ENCODE measurements around the gene NXN.
A peak's percentile ranks its signal among the peaks of the same experiment; 100 is the strongest.
"Not testable (repeated sequence)": the region's sequence is repeated elsewhere in the genome, so short reads cannot be mapped to it uniquely, and the experiment has no call there.

NXN gene

GRCh38 chr17:915538-916201, 63.9 kb downstream of the NXN start:
- no peak for DNase-seq

GRCh38 chr17:914561-914960, 65.0 kb downstream of the NXN start:
- no peak for DNase-seq

- no peak for DNase-seq
Measured at GRCh38 chr17:913207-913606, 66.4 kb downstream of the NXN start.

GRCh38 chr17:909642-910323, 69.8 kb downstream of the NXN start:
- peak in 1 of 2 experiments; percentile 39 for DNase-seq

GRCh38 chr17:907725-908124, 71.9 kb downstream of the NXN start:
- DNase-seq, result no peak

GRCh38 chr17:905708-906107, 73.9 kb downstream of the NXN start:
- DNase-seq, result not testable (repeated sequence)

- DNase-seq, result no peak
Measured at GRCh38 chr17:903691-904481, 75.7 kb downstream of the NXN start.

DNA sequence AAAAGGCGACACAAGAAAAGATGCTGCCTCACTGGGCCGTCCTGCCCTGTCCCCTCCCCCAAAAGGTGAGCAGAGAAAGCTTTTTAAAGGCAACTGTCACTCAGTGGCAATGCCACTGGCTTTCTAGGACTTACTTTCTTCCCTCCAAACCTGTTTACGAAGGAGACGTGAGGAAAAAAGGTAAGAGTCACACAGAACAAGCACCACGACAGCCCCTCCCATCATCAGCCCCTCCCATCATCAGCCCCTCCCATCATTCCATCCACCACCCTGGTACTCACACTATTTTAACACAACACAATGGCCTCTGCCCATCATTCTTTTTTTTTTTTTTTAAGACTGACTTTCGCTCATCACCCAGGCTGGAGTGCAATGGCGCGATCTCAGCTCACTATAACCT, 77.1 kb downstream of the NXN start:
- DNase-seq, result no peak

DNA sequence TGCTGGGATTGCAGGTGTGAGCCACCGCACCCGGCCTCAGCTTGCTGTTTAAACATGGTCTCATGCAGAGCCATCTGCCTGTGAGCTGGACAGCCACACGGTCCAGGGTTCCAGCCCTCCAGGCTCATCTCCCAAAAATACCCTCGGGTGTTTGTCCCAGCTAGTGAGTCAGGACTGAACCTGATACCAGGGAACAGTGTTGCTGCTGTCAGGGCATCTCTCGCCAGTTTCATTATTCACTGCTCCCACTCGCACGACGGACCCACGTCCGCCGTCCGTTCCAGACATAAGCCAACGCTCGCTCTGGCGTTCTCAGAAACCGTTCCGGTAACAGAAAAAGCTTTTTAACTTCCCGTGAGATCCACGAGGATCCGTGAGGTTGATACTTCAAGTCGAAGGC, 77.6 kb downstream of the NXN start:
- no peak for DNase-seq

- no peak for DNase-seq
Measured at GRCh38 chr17:901191-901950, 78.2 kb downstream of the NXN start.

GRCh38 chr17:900336-900934, 79.1 kb downstream of the NXN start:
- DNase-seq, result no peak

DNA sequence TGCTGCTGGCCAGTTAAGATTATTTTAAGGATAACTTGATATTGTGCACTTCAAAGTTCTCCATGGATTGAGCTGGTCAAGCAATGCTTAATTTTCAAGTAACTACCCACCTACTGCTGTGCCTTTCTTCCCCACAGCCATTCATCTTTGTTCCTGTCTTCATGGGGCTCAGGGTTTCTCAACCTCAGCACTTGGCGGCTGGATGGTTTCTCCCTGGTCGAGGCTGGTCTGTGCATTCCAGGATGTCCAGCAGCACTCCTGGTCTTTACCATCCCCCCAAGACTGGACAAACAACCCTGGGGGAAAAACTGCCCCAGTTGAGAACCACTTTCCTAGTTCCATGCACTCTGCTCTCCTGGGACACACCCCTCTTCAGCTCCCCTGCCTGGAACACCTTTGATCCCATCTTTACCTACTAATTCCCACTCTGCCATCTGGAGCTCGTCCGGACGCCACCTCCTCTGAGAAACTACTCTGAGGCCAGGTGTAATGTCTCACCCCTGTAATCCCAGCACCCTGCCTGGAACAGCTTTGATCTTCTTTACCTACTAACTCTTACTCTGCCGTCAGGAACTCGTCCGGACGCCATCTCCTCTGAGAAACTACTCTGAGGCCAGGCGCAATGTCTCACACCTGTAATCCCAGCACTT, 81.5 kb downstream of the NXN start:
- DNase-seq, result no peak

- no peak for DNase-seq
Measured at GRCh38 chr17:896953-897661, 82.5 kb downstream of the NXN start.

DNA sequence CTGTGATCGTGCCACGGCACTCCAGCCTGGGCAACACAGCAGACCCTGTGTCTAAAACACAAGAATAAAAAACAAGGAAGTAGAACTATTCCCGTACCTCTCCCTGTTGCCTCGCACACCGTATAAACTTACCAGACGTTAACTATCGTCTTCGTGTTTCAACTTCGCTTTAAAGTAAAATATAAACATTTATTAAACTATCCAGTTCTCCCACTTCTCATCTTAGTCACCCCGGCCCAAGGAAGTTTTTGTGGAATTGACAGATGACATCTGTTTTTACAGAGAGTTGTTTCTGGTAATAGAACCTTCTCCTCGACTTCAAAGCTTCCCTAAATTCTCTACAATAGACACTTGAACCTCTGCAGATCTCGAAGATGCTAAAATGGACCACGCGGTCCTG, 83.1 kb downstream of the NXN start:
- DNase-seq, result no peak

- DNase-seq, result no peak
Measured at GRCh38 chr17:892958-893357, 86.6 kb downstream of the NXN start.

DNA sequence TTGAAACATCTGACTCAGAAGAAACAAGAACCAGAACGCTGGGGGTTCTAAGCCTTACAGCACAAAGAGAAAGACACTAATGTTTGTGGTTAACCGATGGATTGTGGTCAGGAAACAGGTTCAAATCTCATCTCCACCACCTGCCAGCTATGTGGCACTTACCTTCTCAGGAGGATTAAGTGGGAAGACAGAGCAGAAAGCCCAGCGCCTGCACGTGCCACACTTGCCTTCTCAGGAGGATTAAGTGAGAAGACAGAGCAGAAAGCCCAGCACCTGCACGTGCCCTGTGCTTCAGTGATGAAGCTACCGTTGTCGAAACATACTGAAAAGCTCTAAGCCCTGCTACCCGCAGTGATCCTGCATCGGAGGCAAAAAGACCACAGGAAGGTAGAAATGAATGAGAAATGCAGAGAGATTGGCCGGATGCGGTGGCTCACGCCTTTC, 90.6 kb downstream of the NXN start:
- no peak for DNase-seq

- DNase-seq, result no peak
Measured at GRCh38 chr17:887551-888209, 91.9 kb downstream of the NXN start.

DNA sequence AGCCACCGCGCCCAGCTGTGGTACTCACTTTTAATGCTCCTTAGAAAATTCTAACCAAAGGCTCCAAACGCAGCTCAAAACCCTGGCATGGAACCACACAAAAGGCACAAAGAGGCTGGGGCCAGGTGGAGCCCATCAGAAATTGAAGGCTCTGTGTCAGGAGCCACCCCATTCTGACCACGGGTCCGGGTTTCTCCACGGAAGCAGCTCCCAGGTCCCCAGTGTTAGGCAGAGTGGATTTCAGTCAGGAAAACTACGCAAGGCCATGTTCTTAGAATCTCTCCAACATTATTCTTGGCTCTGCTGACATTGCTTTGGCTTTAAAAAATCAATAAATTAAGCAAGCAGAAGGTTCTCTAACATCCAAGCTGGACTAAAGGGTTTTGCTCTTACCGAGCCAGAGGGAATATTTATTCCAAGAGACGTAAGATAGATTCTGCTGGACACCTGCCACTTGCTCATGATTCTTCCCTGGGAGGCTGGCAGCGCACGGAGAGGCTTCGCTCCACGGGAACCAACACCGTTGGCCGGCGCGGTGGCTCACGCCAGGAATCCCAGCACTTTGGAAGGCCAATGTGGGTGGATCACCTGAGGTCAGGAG, 93.5 kb downstream of the NXN start:
- DNase-seq, result no peak

GRCh38 chr17:883586-883962, 96.0 kb downstream of the NXN start:
- no peak for DNase-seq

- no peak for DNase-seq
Measured at GRCh38 chr17:882827-883585, 96.6 kb downstream of the NXN start.
